Loucy (cell line): ENCODE results near the gene MYL2.

Experiments
- H2AFZ ChIP-seq: fragments of 200-600 bp; sonication (generic); 2 replicates; pipeline ENCODE4 v1.6.0; 2016; ENCODE audit warnings: antibody characterized with exemption, mild to moderate bottlenecking, low read length, moderate library complexity
- H3F3A ChIP-seq: fragments of 200-600 bp; 2 replicates; pipeline ENCODE4 v1.6.0; 2016; ENCODE audit warnings: antibody characterized with exemption, low read depth, mild to moderate bottlenecking
- H3K27me3 ChIP-seq: fragments of 200-600 bp; sonication (generic); 2 replicates; pipeline ENCODE4 v1.6.1; 2014; ENCODE audit warnings: low read length, mild to moderate bottlenecking; ENCODE audit not compliant: insufficient read depth, poor library complexity, severe bottlenecking
- H3K36me3 ChIP-seq: fragments of 200-600 bp; sonication (generic); 2 replicates; pipeline ENCODE4 v1.6.1; 2016; ENCODE audit warnings: low read length; ENCODE audit not compliant: insufficient read depth
- H3K4me1 ChIP-seq: fragments of 200-600 bp; sonication (generic); 2 replicates; pipeline ENCODE4 v1.5.1; 2014; ENCODE audit warnings: low read length, mild to moderate bottlenecking; ENCODE audit not compliant: insufficient read depth, poor library complexity, severe bottlenecking
- H3K4me2 ChIP-seq: fragments of 200-600 bp; sonication (generic); 2 replicates; pipeline ENCODE4 v1.6.0; 2014; ENCODE audit warnings: antibody characterized with exemption, low read length, low read depth, mild to moderate bottlenecking; ENCODE audit not compliant: poor library complexity, severe bottlenecking
- H3K4me3 ChIP-seq: fragments of 200-600 bp; sonication (generic); 2 replicates; pipeline ENCODE4 v1.5.1; 2014; ENCODE audit warnings: low read length, mild to moderate bottlenecking, mixed read lengths; ENCODE audit not compliant: poor library complexity, severe bottlenecking
- H3K79me2 ChIP-seq: fragments of 200-600 bp; sonication (generic); 2 replicates; pipeline ENCODE4 v1.6.1; 2014; ENCODE audit warnings: low read length; ENCODE audit not compliant: insufficient read depth
- H3K9ac ChIP-seq: fragments of 200-600 bp; sonication (generic); 2 replicates; pipeline ENCODE4 v1.6.0; 2014; ENCODE audit warnings: mild to moderate bottlenecking, low read depth, low read length, moderate library complexity; ENCODE audit not compliant: poor library complexity, severe bottlenecking
- H3K9me2 ChIP-seq: fragments of 200-600 bp; sonication (generic); replicated peaks from 2 replicates; pipeline ENCODE4 v1.6.1; 2016; ENCODE audit warnings: low read depth, low read length, mixed read lengths
- H3K9me3 ChIP-seq: fragments of 200-600 bp; sonication (generic); 2 replicates; pipeline ENCODE4 v1.6.1; 2014; ENCODE audit warnings: mild to moderate bottlenecking, antibody characterized with exemption, low read length, low read depth; ENCODE audit not compliant: insufficient read depth
- H4K20me1 ChIP-seq: fragments of 200-600 bp; sonication (generic); 2 replicates; pipeline ENCODE4 v1.6.0; 2014; ENCODE audit warnings: antibody characterized with exemption, low read length, mild to moderate bottlenecking; ENCODE audit not compliant: insufficient read depth, poor library complexity, severe bottlenecking
- EZH2phosphoT487 ChIP-seq: fragments of 200-600 bp; IDR thresholded peaks from 2 replicates; pipeline ENCODE4 v1.6.1; 2018; ENCODE audit warnings: antibody characterized with exemption, mild to moderate bottlenecking, moderate library complexity, borderline replicate concordance
- TF ChIP-seq, protein P1 (sequence below): fragments of 200-600 bp; sonication (generic); conservative IDR thresholded peaks from 2 replicates; pipeline ENCODE4 v1.5.1; 2014; ENCODE audit warnings: mild to moderate bottlenecking, antibody characterized with exemption, low read length

The MYL2 gene

DNA sequence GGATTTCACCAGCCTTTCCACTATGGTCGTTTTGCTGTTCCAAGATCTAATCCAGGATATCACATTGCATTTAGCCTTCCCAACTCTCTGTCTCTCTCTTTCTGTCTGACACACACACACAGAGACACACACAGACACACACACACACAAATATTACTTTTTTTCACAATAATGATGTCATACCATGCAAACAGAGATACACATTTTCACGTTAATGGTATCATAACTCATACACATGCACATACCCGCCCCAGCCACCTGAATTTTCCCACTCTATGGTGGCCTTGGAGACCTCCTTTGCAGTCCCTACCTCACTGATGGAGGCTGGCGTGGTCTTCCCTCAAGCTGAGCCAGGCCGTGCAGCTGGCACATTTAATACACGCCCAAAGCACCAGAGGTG, 7.2 kb upstream of the MYL2 start:
- Histone ChIP-seq H3F3A (no peaks in the 10 kb centered on the region), H3K4me1 (no peaks in the 10 kb centered on the region), H2AFZ (no peak overlapping the region), H3K9me3 (no peaks in the 10 kb centered on the region), H3K4me2 (no peak overlapping the region), H3K79me2 (no peaks in the 10 kb centered on the region), H3K36me3 (no peaks in the 10 kb centered on the region), H3K9me2 (no peaks in the 10 kb centered on the region), H3K27me3 (no peaks in the 10 kb centered on the region), H4K20me1 (no peaks in the 10 kb centered on the region), H3K4me3 (no peak overlapping the region), H3K9ac (no peak overlapping the region)
- TF ChIP-seq, protein P1, sequence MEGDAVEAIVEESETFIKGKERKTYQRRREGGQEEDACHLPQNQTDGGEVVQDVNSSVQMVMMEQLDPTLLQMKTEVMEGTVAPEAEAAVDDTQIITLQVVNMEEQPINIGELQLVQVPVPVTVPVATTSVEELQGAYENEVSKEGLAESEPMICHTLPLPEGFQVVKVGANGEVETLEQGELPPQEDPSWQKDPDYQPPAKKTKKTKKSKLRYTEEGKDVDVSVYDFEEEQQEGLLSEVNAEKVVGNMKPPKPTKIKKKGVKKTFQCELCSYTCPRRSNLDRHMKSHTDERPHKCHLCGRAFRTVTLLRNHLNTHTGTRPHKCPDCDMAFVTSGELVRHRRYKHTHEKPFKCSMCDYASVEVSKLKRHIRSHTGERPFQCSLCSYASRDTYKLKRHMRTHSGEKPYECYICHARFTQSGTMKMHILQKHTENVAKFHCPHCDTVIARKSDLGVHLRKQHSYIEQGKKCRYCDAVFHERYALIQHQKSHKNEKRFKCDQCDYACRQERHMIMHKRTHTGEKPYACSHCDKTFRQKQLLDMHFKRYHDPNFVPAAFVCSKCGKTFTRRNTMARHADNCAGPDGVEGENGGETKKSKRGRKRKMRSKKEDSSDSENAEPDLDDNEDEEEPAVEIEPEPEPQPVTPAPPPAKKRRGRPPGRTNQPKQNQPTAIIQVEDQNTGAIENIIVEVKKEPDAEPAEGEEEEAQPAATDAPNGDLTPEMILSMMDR: no peak
- TF ChIP-seq EZH2phosphoT487: no peak

- no peaks in the 10 kb centered on the region for H3K4me1 ChIP-seq
- TF ChIP-seq, protein P1: no peak
- no peak for TF ChIP-seq EZH2phosphoT487
These were observed 3.4 kb upstream of the MYL2 start for GRCh38 chr12:110923692-110924334.

DNA sequence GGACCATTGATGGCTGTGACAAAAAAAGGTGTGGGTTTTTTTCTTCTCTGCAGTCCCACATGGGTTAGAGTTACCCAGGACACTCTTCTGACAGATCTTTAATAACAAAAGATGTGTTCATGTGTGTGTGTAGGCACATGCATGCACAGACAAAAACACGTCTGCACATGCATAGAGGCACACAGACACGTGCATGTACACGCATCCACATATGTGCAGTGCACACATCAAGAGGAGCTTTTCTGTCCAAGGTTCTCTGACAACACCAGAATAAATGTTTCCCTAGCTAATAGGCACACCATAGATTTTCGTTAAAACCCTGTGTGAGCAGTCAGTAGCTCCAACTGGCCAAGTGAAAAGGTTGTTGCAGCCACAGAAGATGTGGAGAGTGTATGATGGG, 2.8 kb upstream of the MYL2 start:
- H3K27me3 ChIP-seq: no peaks in the 10 kb centered on the region
- H3F3A ChIP-seq: no peaks in the 10 kb centered on the region
- H3K79me2 ChIP-seq: no peaks in the 10 kb centered on the region
- H4K20me1 ChIP-seq: no peaks in the 10 kb centered on the region
- no peak overlapping the region for H2AFZ ChIP-seq
- no peaks in the 10 kb centered on the region for H3K4me1 ChIP-seq
- no peaks in the 10 kb centered on the region for H3K9me3 ChIP-seq
- H3K9ac ChIP-seq: no peak overlapping the region
- no peaks in the 10 kb centered on the region for H3K9me2 ChIP-seq
- H3K36me3 ChIP-seq: no peaks in the 10 kb centered on the region
- no peak overlapping the region for H3K4me2 ChIP-seq
- no peak overlapping the region for H3K4me3 ChIP-seq
- TF ChIP-seq, protein P1: no peak
- TF ChIP-seq EZH2phosphoT487: no peak

More at GRCh38 chr12:110923692-110924334, 3.4 kb upstream of the MYL2 start:
- no peaks in the 10 kb centered on the region for H3K9me3 ChIP-seq
- H3K27me3 ChIP-seq: no peaks in the 10 kb centered on the region
- no peaks in the 10 kb centered on the region for H3K79me2 ChIP-seq
- H3K4me3 ChIP-seq: no peak overlapping the region
- no peak overlapping the region for H3K4me2 ChIP-seq
- H3K9ac ChIP-seq: no peak overlapping the region
- no peaks in the 10 kb centered on the region for H3F3A ChIP-seq
- no peaks in the 10 kb centered on the region for H4K20me1 ChIP-seq
- H3K36me3 ChIP-seq: no peaks in the 10 kb centered on the region
- H2AFZ ChIP-seq: no peak overlapping the region
- H3K9me2 ChIP-seq: no peaks in the 10 kb centered on the region
